H1 (cell line): ENCODE measurements around the gene DRP2. TPM values are rescaled to one million over a fixed set of nuclear protein-coding genes. Genes with fewer than 3 reads are reported as not detected.

Experiments used
- CTCF ChIA-PET: fragments of 300-600 bp; sonication (Branson Sonifier 250); formaldehyde crosslinking; loops from one replicate; lab custom pipeline; 2021; ENCODE audit not compliant: partially characterized antibody; lab: Charles Lee
- POLR2A ChIA-PET: fragments of 300-600 bp; sonication (Branson Sonifier 250); formaldehyde crosslinking; loops from one replicate; lab custom pipeline; 2021; ENCODE audit warnings: inconsistent platforms; ENCODE audit not compliant: partially characterized antibody; lab: Charles Lee
- DNase-seq, 2 experiments: peaks; one replicate each; pipeline versions ENCODE4 v3.0.0 to v3.0.0-alpha.2; 2010 to 2022; ENCODE audit warnings: low spot score in 2 of 2, low read depth in 1 of 2, mixed read lengths in 1 of 2
- FAIRE-seq: peaks from 2 replicates; lab custom pipeline; 2011; peaks lifted over from hg19 to GRCh38; lab: Jason Lieb, UNC
- H2AFZ ChIP-seq: 2 replicates; pipeline ENCODE4 v1.8.1; 2012; ENCODE audit warnings: low read length, inconsistent platforms
- H2AK5ac ChIP-seq: 2 replicates; pipeline ENCODE4 v1.6.1; 2013; ENCODE audit warnings: low read depth, low read length
- H2BK120ac ChIP-seq: replicated peaks from 2 replicates; pipeline ENCODE3; 2013; ENCODE audit warnings: low read depth, low read length, inconsistent platforms
- H2BK12ac ChIP-seq: 2 replicates; pipeline ENCODE4 v1.6.1; 2013; ENCODE audit warnings: low read depth, low read length
- H2BK15ac ChIP-seq: 2 replicates; pipeline ENCODE4 v1.6.1; 2013; ENCODE audit warnings: low read length
- H2BK20ac ChIP-seq: 2 replicates; pipeline ENCODE4 v1.6.1; 2013; ENCODE audit warnings: low read length
- H2BK5ac ChIP-seq: 2 replicates; pipeline ENCODE4 v1.6.1; 2013; ENCODE audit warnings: low read depth, low read length
- H3K14ac ChIP-seq: 2 replicates; pipeline ENCODE4 v1.6.1; 2013; ENCODE audit warnings: inconsistent platforms; ENCODE audit not compliant: insufficient read length
- H3K18ac ChIP-seq: 2 replicates; pipeline ENCODE4 v1.6.1; 2013; ENCODE audit warnings: low read length; ENCODE audit errors: extremely low read depth
- H3K23ac ChIP-seq: 2 replicates; pipeline ENCODE4 v1.6.1; 2013; ENCODE audit warnings: inconsistent platforms; ENCODE audit not compliant: insufficient read length
- H3K23me2 ChIP-seq: 2 replicates; pipeline ENCODE4 v1.6.1; 2013; ENCODE audit warnings: low read depth, low read length
- H3K27ac ChIP-seq: 2 replicates; pipeline ENCODE4 v1.6.1; 2011; ENCODE audit warnings: low read depth, low read length, inconsistent platforms
- H3K27me3 ChIP-seq, 4 experiments: replicated peaks in 1 of 4; 1 replicate in 1 of 4; 2 replicates in 3 of 4; pipeline versions ENCODE4 v1.6.1 to v1.8.1; 2011 to 2013; ENCODE audit warnings: low read length in 3 of 4, mild to moderate bottlenecking in 3 of 4, inconsistent platforms in 2 of 4, mixed read lengths in 2 of 4, moderate library complexity in 1 of 4; ENCODE audit not compliant: control insufficient read depth in 3 of 4, insufficient read depth in 3 of 4; ENCODE audit errors: extremely low read depth in 1 of 4
- H3K36me3 ChIP-seq, 4 experiments: 2 replicates each; pipeline versions ENCODE4 v1.6.1 to v1.8.1; 2011 to 2013; ENCODE audit warnings: mild to moderate bottlenecking in 4 of 4, low read length in 3 of 4, moderate library complexity in 2 of 4, control low read depth in 1 of 4, inconsistent platforms in 1 of 4; ENCODE audit not compliant: insufficient read depth in 4 of 4, control insufficient read depth in 2 of 4
- H3K4ac ChIP-seq: replicated peaks from 2 replicates; pipeline ENCODE3; 2013; ENCODE audit warnings: low read length, low read depth, mixed read lengths, inconsistent platforms; ENCODE audit not compliant: insufficient read length
- H3K4me1 ChIP-seq, 4 experiments: replicated peaks in 1 of 4; 1 replicate in 1 of 4; 2 replicates in 3 of 4; pipeline versions ENCODE4 v1.6.1 to v1.8.1; 2011 to 2013; ENCODE audit warnings: low read length in 3 of 4, inconsistent platforms in 2 of 4, mixed read lengths in 1 of 4; ENCODE audit not compliant: insufficient read depth in 4 of 4, control insufficient read depth in 3 of 4
- H3K4me2 ChIP-seq, 2 experiments: 2 replicates each; pipeline versions ENCODE4 v1.6.1 to v1.8.1; 2011 to 2013; ENCODE audit warnings: low read depth in 2 of 2, low read length in 2 of 2, control low read depth in 1 of 2, inconsistent platforms in 1 of 2, mild to moderate bottlenecking in 1 of 2; ENCODE audit not compliant: insufficient read depth in 1 of 2
- H3K4me3 ChIP-seq, 4 experiments: fragments of 200-600, 300-600 bp in 1 of 4; sonication (generic), shearing (Covaris generic), sonication (Bioruptor Twin) in 1 of 4; 2 replicates each; pipeline versions ENCODE4 v1.5.1 to v1.8.1; 2011 to 2016; ENCODE audit warnings: low read length in 4 of 4, low read depth in 3 of 4, control low read depth in 2 of 4, inconsistent platforms in 2 of 4, mild to moderate bottlenecking in 2 of 4, mixed read lengths in 1 of 4, moderate library complexity in 1 of 4; ENCODE audit not compliant: insufficient read depth in 2 of 4; ENCODE audit errors: extremely low read depth in 1 of 4
- H3K56ac ChIP-seq: replicated peaks from 2 replicates; pipeline ENCODE3; 2013; ENCODE audit warnings: low read depth, mild to moderate bottlenecking, mixed read lengths, low read length, inconsistent platforms; ENCODE audit not compliant: insufficient read length
- H3K79me1 ChIP-seq: 2 replicates; pipeline ENCODE4 v1.6.1; 2013; ENCODE audit warnings: low read depth, low read length, control low read depth
- H3K79me2 ChIP-seq, 2 experiments: 2 replicates each; pipeline versions ENCODE4 v1.6.1 to v1.8.1; 2012 to 2013; ENCODE audit warnings: low read length in 2 of 2, mild to moderate bottlenecking in 2 of 2, inconsistent platforms in 1 of 2; ENCODE audit not compliant: insufficient read depth in 2 of 2, control insufficient read depth in 1 of 2
- H3K9ac ChIP-seq, 4 experiments: replicated peaks in 1 of 4; 1 replicate in 1 of 4; 2 replicates in 3 of 4; pipeline versions ENCODE4 v1.6.1 to v1.8.1; 2011 to 2013; ENCODE audit warnings: low read depth in 3 of 4, low read length in 3 of 4, control low read depth in 2 of 4, mild to moderate bottlenecking in 2 of 4, moderate library complexity in 2 of 4, inconsistent platforms in 1 of 4; ENCODE audit errors: extremely low read depth in 1 of 4
- H3K9me3 ChIP-seq, 2 experiments: 2 replicates each; pipeline versions ENCODE4 v1.6.1 to v1.8.1; 2012 to 2013; ENCODE audit warnings: mild to moderate bottlenecking in 2 of 2, moderate library complexity in 2 of 2, control low read depth in 1 of 2, inconsistent platforms in 1 of 2, low read depth in 1 of 2, low read length in 1 of 2, mixed read lengths in 1 of 2; ENCODE audit not compliant: insufficient read depth in 2 of 2
- H4K20me1 ChIP-seq, 2 experiments: replicated peaks in 1 of 2; 2 replicates each; pipeline versions ENCODE3 to v1.8.1; 2011 to 2013; ENCODE audit warnings: inconsistent platforms in 2 of 2, low read length in 2 of 2, mild to moderate bottlenecking in 1 of 2; ENCODE audit not compliant: insufficient read depth in 2 of 2, control insufficient read depth in 1 of 2
- H4K5ac ChIP-seq: 2 replicates; pipeline ENCODE4 v1.6.1; 2013; ENCODE audit warnings: low read length, low read depth, mixed read lengths, inconsistent platforms; ENCODE audit not compliant: insufficient read length
- H4K8ac ChIP-seq: 2 replicates; pipeline ENCODE4 v1.8.0; 2013; ENCODE audit warnings: mild to moderate bottlenecking, moderate library complexity, low read length, inconsistent platforms; ENCODE audit not compliant: insufficient read depth; ENCODE audit errors: extremely low read depth
- H4K91ac ChIP-seq: replicated peaks from 2 replicates; pipeline ENCODE3; 2013; ENCODE audit warnings: low read length, mixed read lengths, inconsistent platforms; ENCODE audit not compliant: insufficient read length
- BCL11A ChIP-seq, 2 experiments: IDR thresholded peaks; one replicate each; pipeline ENCODE4 v1.6.1; 2011; ENCODE audit warnings: low read depth in 2 of 2, low read length in 2 of 2, mild to moderate bottlenecking in 2 of 2
- CEBPB ChIP-seq: IDR thresholded peaks from 2 replicates; pipeline ENCODE4 v1.6.1; 2012; ENCODE audit warnings: low read depth, low read length
- KDM1A ChIP-seq: fragments of 200-600, 300-600 bp; sonication (generic); IDR thresholded peaks from 2 replicates; pipeline ENCODE4 v1.7.1; 2016; ENCODE audit warnings: mild to moderate bottlenecking, low read length, borderline replicate concordance
- KDM4A ChIP-seq: IDR thresholded peaks from one replicate; pipeline ENCODE4 v1.7.1; 2012; ENCODE audit warnings: low read depth, mild to moderate bottlenecking, moderate library complexity, low read length, inconsistent platforms; ENCODE audit not compliant: severe bottlenecking
- MAFK ChIP-seq: IDR thresholded peaks from 2 replicates; pipeline ENCODE4 v1.6.1; 2012; ENCODE audit warnings: low read depth, mild to moderate bottlenecking, improper control_type of control experiment, low read length
- MAX ChIP-seq: IDR thresholded peaks from 2 replicates; pipeline ENCODE4 v1.6.1; 2012; ENCODE audit warnings: inconsistent platforms
- RFX5 ChIP-seq: IDR thresholded peaks from 2 replicates; pipeline ENCODE4 v1.6.1; 2011; ENCODE audit warnings: low read depth, low read length, improper control_type of control experiment, borderline replicate concordance
- RNF2 ChIP-seq: fragments of 200-900, 300-1000 bp; sonication (generic); IDR thresholded peaks from 2 replicates; pipeline ENCODE4 v1.7.1; 2016; ENCODE audit warnings: borderline replicate concordance, low read depth, mild to moderate bottlenecking, antibody characterized with exemption, low read length; ENCODE audit not compliant: poor library complexity, severe bottlenecking; ENCODE audit errors: missing control alignments
- SAP30 ChIP-seq: fragments of 300-600 bp; sonication (generic); IDR thresholded peaks from 2 replicates; pipeline ENCODE4 v1.7.1; 2012; ENCODE audit warnings: low read length, moderate library complexity, mild to moderate bottlenecking, inconsistent platforms; ENCODE audit not compliant: insufficient read depth, insufficient replicate concordance
- TAF7 ChIP-seq: optimal IDR thresholded peaks from 2 replicates; pipeline ENCODE3; 2011; ENCODE audit warnings: low read depth, mild to moderate bottlenecking, inconsistent platforms, low read length, moderate library complexity, borderline replicate concordance
- USF2 ChIP-seq: IDR thresholded peaks from 2 replicates; pipeline ENCODE4 v1.6.1; 2011; ENCODE audit warnings: low read length, improper control_type of control experiment
- WGBS, 2 experiments: shearing (Covaris generic) in 1 of 2; methylation state at CpG; one replicate each; pipeline versions ENCODE4 v1.1.6 to v1.1.7; 2013 to 2015; ENCODE audit warnings: low lambda C conversion rate in 2 of 2, mixed read lengths in 2 of 2, inconsistent platforms in 1 of 2, low coverage in 1 of 2, missing lambda C conversion rate in 1 of 2; ENCODE audit not compliant: insufficient replicate concordance in 2 of 2, insufficient coverage in 1 of 2, insufficient read length in 1 of 2; ENCODE audit errors: extremely low coverage in 1 of 2, missing lambda C conversion rate in 1 of 2; 5-methylcytosine and 5-hydroxymethylcytosine counted together
- polyA plus RNA-seq, 7 experiments: library from polyadenylated mRNA; depleted of rRNA in 3 of 7; stranded (reverse) in 5 of 7; unstranded in 2 of 7; fragments of >200 nt in 5 of 7; fragments of 200-250 nt in 2 of 7; gene quantifications; 1 replicate in 5 of 7; 2 replicates in 1 of 7; 4 replicates in 1 of 7; pipeline versions ENCODE4 v1.2.1 to v1.2.3, GENCODE V29; 2011 to 2013; ENCODE audit warnings: missing spikeins in 2 of 7, mixed read lengths in 2 of 7
- total RNA-seq: library from RNA; stranded (reverse); fragmentation: NEBNext Ultra II Directional; extraction: Animal tissue kit (Norgen Biotek cat#: 25700); gene quantifications from 2 replicates; pipeline ENCODE4 v1.2.1, GENCODE V29; 2021
- TF ChIP-seq, protein P1 (sequence below): IDR thresholded peaks from 2 replicates; pipeline ENCODE4 v1.6.1; 2011; ENCODE audit warnings: low read depth, mild to moderate bottlenecking, low read length; ENCODE audit not compliant: insufficient read depth

DRP2 gene
- total and polyA plus RNA-seq, 2 of the 8 experiments (the other 6 are each of a cell fraction or from before 2014, with no cell fraction given): 0.18 to 0.20 TPM

- Histone ChIP-seq H2AFZ (no peak overlapping the region), H3K14ac (no peak overlapping the region), H3K27ac (no peak overlapping the region), H3K4me2 (no peak overlapping the region), H2AK5ac (no peak overlapping the region), H2BK12ac (no peak overlapping the region), H3K4me3 (no peak overlapping the region), H2BK120ac (no peak overlapping the region), H3K18ac (no peak overlapping the region), H3K23me2 (no peaks in the 10 kb centered on the region), H3K27me3 (no peaks in the 10 kb centered on the region), H2BK5ac (no peak overlapping the region), H2BK15ac (no peak overlapping the region), H4K20me1 (no peaks in the 10 kb centered on the region), H3K9me3 (no peaks in the 10 kb centered on the region), H3K4me1 (no peaks in the 10 kb centered on the region), H4K5ac (no peak overlapping the region), H3K4ac (no peak overlapping the region), H4K8ac (no peak overlapping the region), H2BK20ac (no peak overlapping the region), H3K79me2 (no peaks in the 10 kb centered on the region), H3K9ac (no peak overlapping the region), H4K91ac (no peak overlapping the region), H3K36me3 (no peaks in the 10 kb centered on the region), H3K23ac (no peak overlapping the region), H3K56ac (no peak overlapping the region), H3K79me1 (no peaks in the 10 kb centered on the region)
- FAIRE-seq (no peak), DNase-seq (no peak)
- ChIA-PET POLR2A (no interaction called here), CTCF (interaction anchor here (0.7 to 1.6 kb wide), 3 partner anchors 10 to 166 kb away, joined by 3 to 4 read pairs (median 4); partner anchors contain the start of gene DRP2)
- WGBS, 2 experiments: 100% methylated on average over 1 of the region's 1 CpG; no CpG with 5 or more reads in 1 of the 2 experiments
- TF ChIP-seq RNF2 (no peak), MAFK (no peak), KDM4A (no peak), SAP30 (no peak), TAF7 (no peak), USF2 (no peak), BCL11A (IDR thresholded peaks at IDR 0.05; ENCODE audit: low read depth in 2 of 2, low read length in 2 of 2) (no peak), KDM1A (no peak), RFX5 (no peak), MAX (no peak), CEBPB (no peak)
- TF ChIP-seq, protein P1, sequence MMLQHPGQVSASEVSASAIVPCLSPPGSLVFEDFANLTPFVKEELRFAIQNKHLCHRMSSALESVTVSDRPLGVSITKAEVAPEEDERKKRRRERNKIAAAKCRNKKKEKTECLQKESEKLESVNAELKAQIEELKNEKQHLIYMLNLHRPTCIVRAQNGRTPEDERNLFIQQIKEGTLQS: no peak
Observed at GRCh38 chrX:101229170-101229569, 9.6 kb downstream of the DRP2 start.
